Stimulated activated effector memory CD8-positive, alpha-beta T cell treated with anti-CD3 and anti-CD28 coated beads, Interleukin-12 subunit alpha, Interleukin-12 subunit beta, amount 100 ng/mL, for 72 hours (primary cell): Measurements from ENCODE around the gene SOD3.

Experiments
- ATAC-seq: fragments of 150-1000 bp; cut with Tn5 transposase; 2 replicates; pipeline ENCODE4 v1.10.0; 2021
- DNase-seq, 2 donors: peaks; one replicate each; pipeline ENCODE4 v3.0.0; 2021 to 2022; ENCODE audit warnings: low spot score in 2 of 2
- H3K27ac Mint-ChIP-seq: one replicate; pipeline ENCODE4 v1.8.0; 2022; ENCODE audit warnings: mild to moderate bottlenecking, mixed read lengths
- H3K36me3 Mint-ChIP-seq: one replicate; pipeline ENCODE4 v1.8.0; 2022; ENCODE audit warnings: mild to moderate bottlenecking, mixed read lengths
- H3K4me1 Mint-ChIP-seq: one replicate; pipeline ENCODE4 v1.8.0; 2022; ENCODE audit warnings: mixed read lengths
- H3K4me3 Mint-ChIP-seq: one replicate; pipeline ENCODE4 v1.8.0; 2022; ENCODE audit warnings: mild to moderate bottlenecking, mixed read lengths
- H3K9me3 Mint-ChIP-seq: one replicate; pipeline ENCODE4 v1.8.0; 2022; ENCODE audit warnings: mixed read lengths

The SOD3 gene

DNA sequence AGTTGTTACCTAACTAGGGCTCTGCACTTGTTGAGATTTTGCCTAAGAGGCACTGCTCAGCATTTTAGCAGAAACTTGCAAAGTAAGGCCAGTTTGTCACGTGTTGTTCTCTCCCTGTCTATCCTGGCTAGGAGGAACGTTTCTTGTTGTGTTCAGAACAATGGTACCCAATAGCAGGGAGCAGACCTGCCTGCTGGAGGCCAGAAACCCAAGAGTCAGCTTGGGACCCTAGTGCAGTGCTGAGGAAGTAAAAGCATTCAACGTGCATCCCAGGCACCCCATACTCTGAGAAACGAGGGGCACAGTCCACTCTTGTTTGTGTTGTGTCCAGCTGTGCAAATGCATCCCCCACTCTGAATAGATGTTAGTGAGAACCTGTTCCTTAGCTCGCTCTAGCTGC lies 42.4 kb downstream of the SOD3 start:
- Mint-ChIP-seq H3K4me3 (no peak overlapping the region), H3K9me3 (no peaks in the 10 kb centered on the region), H3K27ac (no peak overlapping the region), H3K36me3 (no peaks in the 10 kb centered on the region), H3K4me1 (no peaks in the 10 kb centered on the region)
- no peak for ATAC-seq
- DNase-seq = no peak

DNA sequence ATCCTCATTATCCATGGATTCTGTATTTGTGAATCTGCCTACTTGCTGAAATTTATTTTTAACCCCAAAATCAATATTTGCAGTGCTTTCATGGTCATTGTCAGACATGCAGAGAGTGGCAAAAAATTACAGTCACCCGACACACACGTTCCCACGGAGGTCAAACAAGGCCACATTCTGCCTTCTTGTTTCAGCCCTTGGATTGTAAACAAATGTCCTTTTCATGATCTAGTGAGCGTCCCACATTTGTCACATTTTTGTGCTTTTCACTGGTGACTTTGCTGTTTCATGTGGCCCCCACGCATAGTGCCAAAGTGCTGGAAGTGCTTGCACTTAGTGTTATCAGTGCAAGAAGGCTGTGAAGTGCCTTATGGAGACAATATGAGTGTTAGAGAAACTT lies 45.0 kb downstream of the SOD3 start:
- H3K4me3 Mint-ChIP-seq = no peak overlapping the region
- no peak for DNase-seq
- no peak overlapping the region for H3K27ac Mint-ChIP-seq

DNA sequence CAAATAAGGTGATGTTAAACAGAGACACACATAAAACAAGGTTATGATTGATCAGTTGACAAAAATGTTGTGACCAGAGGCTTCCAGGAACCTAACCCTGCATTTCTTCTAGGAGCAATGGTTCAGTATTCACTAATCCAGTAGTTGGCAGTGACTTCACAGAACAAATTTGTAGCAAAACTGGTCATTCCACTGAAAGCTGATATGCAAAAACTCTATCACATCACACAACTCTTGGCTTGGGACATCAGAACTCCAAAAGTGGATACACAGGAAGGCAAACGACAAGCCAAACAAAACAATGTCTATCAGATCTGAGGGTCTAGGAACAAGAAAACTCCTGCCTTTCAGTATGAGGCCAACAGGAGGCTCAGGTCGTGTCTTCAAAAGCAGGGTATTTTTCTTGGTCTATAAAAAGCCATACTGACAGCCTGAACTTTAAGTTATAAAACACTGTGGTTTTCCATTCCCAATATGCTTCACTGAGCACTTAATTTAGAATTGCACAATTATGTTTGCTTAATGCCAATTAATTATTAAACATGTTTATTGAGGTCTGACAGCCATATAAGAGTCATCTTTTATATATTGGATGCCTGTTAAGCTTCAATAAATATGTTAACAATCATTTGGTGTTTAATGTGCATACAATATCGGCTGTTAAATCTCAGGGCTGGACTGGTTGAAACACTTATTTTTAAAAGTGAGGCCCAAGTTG lies 45.6 kb downstream of the SOD3 start:
- DNase-seq = no peak

More for the DNA sequence above, 45.0 kb downstream of the SOD3 start:
- no peak for ATAC-seq
- H3K4me1 Mint-ChIP-seq = no peaks in the 10 kb centered on the region
- H3K36me3 Mint-ChIP-seq = no peaks in the 10 kb centered on the region
- H3K9me3 Mint-ChIP-seq = no peaks in the 10 kb centered on the region

DNA sequence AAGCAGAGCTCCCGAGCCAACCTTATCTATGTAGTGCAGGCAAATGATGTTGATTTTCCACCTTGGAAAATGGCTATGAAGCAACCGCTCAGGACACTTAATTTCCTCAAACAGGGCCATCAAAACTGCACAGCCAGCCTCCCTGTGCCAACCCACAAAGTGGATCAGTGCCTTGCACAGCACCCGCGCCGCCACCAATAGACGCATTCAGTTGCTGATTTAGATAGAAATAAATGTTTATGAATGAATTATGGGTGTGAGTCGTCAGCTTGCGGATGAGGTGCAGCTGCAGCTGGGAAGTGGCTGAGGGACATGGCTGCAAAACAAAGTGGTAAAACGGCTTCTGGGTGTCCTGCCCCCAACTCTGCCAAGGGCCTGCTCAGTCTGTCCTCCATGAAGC lies 47.0 kb downstream of the SOD3 start:
- DNase-seq (no peak), ATAC-seq (no peak)
- Mint-ChIP-seq H3K4me3 (no peak overlapping the region), H3K9me3 (no peaks in the 10 kb centered on the region), H3K4me1 (no peaks in the 10 kb centered on the region), H3K36me3 (no peaks in the 10 kb centered on the region), H3K27ac (no peak overlapping the region)

More for the DNA sequence above, 45.6 kb downstream of the SOD3 start:
- Mint-ChIP-seq H3K9me3 (no peaks in the 10 kb centered on the region), H3K27ac (no peak overlapping the region), H3K36me3 (no peaks in the 10 kb centered on the region), H3K4me3 (no peak overlapping the region), H3K4me1 (no peaks in the 10 kb centered on the region)
- no peak for ATAC-seq

DNA sequence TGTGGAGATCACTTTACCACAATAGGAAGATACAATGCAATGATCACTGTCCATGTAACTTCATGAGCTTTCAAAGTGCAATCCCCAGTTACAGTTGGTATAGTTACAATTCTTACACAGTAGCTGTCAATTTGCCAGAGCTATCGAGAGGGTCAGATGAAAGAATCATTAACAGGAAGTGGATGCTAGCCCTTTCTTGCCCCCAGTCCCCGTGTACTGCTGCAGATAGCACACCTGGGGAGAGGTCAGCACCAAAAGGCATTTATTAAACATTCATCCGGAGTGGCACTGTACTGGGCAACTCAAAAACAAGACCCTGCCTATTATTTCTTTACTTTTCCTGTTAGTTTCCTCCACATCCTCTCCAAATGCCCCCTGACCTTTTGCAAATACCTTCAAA lies 47.7 kb downstream of the SOD3 start:
- H3K36me3 Mint-ChIP-seq = no peaks in the 10 kb centered on the region
- no peak overlapping the region for H3K27ac Mint-ChIP-seq
- no peak for ATAC-seq
- H3K4me3 Mint-ChIP-seq = no peak overlapping the region
- DNase-seq = no peak
- no peaks in the 10 kb centered on the region for H3K9me3 Mint-ChIP-seq
- H3K4me1 Mint-ChIP-seq = no peaks in the 10 kb centered on the region

DNA sequence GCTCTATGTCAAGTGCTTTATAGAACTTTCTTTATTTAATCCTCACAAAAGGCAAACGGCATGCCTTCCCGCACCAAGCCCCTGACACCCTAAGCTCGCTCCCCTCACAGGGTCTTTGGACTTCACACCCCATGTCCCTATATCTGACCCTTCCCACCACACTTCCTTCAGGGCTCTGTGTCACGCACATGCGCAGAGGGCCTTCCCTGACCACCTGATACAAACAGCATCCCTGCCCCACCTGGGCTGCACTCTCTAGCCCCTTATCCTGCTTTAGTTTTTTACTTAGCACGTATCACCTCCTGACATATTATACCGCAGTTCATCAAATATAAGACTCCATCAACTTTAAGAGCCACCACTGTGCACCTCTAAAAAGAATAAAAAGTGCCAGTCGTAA lies 49.8 kb downstream of the SOD3 start:
- no peaks in the 10 kb centered on the region for H3K4me1 Mint-ChIP-seq
- no peak for ATAC-seq
- H3K9me3 Mint-ChIP-seq = no peaks in the 10 kb centered on the region
- H3K27ac Mint-ChIP-seq = no peak overlapping the region
- DNase-seq = no peak
- no peak overlapping the region for H3K4me3 Mint-ChIP-seq
- no peaks in the 10 kb centered on the region for H3K36me3 Mint-ChIP-seq

DNA sequence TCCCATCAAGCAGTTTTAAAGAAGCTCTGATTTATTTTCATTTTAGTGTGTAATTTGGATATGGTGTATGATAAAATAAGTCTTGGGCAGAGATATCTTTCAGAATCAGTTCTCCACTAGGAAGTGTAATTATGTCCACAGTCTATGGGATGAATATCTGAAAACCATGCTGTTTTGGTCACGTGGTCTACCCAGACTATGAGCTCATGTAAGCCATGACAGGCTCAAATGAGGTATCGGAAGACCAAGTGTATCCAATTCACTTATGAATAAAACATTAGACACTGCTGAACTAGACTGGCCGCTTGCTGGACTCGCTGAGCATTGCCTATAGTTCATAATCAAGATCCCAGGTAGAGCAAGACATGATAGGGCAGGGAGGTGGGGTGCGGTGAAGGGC lies 50.5 kb downstream of the SOD3 start:
- H3K4me3 Mint-ChIP-seq = no peak overlapping the region
- H3K36me3 Mint-ChIP-seq = no peaks in the 10 kb centered on the region
- ATAC-seq = no peak
- H3K4me1 Mint-ChIP-seq = no peaks in the 10 kb centered on the region
- H3K9me3 Mint-ChIP-seq = no peaks in the 10 kb centered on the region
- DNase-seq = no peak
- H3K27ac Mint-ChIP-seq = no peak overlapping the region

DNA sequence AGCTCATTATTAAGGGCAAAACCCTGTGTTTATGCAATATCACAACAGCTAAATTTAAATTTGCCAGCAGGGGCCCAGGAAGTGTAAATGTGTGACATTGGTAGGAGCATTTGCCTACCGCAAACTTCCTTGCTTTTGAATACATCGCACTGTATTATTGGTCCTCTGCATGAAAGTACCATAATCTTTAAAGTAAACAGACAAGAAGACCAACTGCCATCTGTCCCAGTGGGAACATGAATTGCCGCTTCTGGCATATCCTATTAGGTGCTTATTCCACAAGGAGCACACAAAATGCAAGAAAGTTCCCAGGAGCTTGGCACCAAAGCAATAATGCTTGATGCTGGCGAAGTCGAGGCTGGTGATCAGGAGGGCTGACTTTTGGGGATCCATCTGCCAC lies 51.3 kb downstream of the SOD3 start:
- no peaks in the 10 kb centered on the region for H3K36me3 Mint-ChIP-seq
- DNase-seq = no peak
- H3K4me3 Mint-ChIP-seq = no peak overlapping the region
- no peak overlapping the region for H3K27ac Mint-ChIP-seq
- ATAC-seq = no peak
- H3K9me3 Mint-ChIP-seq = no peaks in the 10 kb centered on the region
- no peaks in the 10 kb centered on the region for H3K4me1 Mint-ChIP-seq

DNA sequence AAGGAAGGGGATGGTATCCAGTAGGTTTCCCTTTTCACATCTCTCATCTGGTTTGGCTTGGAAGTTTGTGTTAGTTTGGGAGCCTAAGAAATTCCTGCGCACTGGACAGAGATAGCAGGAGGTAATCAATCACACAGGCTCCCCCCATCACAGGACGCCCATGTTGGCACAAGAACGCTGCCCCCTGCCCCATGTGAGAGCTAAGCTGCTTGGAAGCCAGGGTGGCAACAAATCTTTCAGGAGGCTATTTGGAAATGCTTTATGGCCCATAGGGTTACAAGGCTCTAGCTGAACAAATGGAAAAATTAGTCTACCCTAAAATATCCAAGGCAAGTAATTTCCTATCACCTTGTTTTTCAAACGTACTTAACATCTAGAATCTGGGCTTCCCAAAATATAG lies 54.0 kb downstream of the SOD3 start:
- no peak for ATAC-seq
- Mint-ChIP-seq H3K9me3 (no peaks in the 10 kb centered on the region), H3K4me1 (no peaks in the 10 kb centered on the region), H3K27ac (no peak overlapping the region), H3K36me3 (no peaks in the 10 kb centered on the region), H3K4me3 (no peak overlapping the region)
- no peak for DNase-seq

DNA sequence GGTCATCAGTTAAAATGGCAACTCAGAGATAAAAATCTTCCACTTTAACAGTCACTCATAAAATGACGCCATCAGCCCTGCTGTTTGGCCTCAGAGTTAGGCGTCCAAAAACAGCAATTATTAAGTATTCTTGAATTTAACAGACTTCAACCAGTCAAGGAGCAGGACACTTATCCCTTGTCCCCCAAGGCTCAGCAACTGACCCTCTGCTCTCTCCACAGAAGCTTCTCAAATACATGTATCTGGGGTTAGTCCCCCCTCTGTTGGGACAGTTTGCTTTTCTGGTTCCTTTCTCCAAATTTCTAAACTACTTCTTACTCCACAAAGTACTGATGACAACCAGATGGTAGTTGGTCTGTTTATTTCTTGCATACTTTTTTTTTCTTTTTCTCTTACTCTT lies 54.4 kb downstream of the SOD3 start:
- peaks cover under 1% of the 10 kb centered on the region for H3K9me3 Mint-ChIP-seq
- DNase-seq (no peak), ATAC-seq (no peak)
- H3K4me3 Mint-ChIP-seq = no peak overlapping the region
- H3K27ac Mint-ChIP-seq = no peak overlapping the region
- no peaks in the 10 kb centered on the region for H3K4me1 Mint-ChIP-seq
- H3K36me3 Mint-ChIP-seq = no peaks in the 10 kb centered on the region
